Chondrocyte (in vitro differentiated cells): ENCODE results near the gene SNX6. TPM values are rescaled to one million over a fixed set of nuclear protein-coding genes. Genes with fewer than 3 reads are reported as not detected.

Experiments used
- DNase-seq: peaks from one replicate; pipeline ENCODE4 v3.0.0; 2021; ENCODE audit warnings: mixed read lengths, low spot score
- H3K27ac Mint-ChIP-seq: one replicate; pipeline ENCODE4 v1.8.0; 2021; ENCODE audit warnings: mild to moderate bottlenecking, moderate library complexity, mixed read lengths; ENCODE audit not compliant: unreplicated experiment
- H3K27me3 Mint-ChIP-seq: 2 replicates; pipeline ENCODE4 v1.8.0; 2021; ENCODE audit warnings: low read depth, mixed read lengths
- H3K36me3 Mint-ChIP-seq: 2 replicates; pipeline ENCODE4 v1.8.0; 2021; ENCODE audit warnings: low read depth, mixed read lengths
- H3K4me1 Mint-ChIP-seq: 2 replicates; pipeline ENCODE4 v1.8.0; 2021; ENCODE audit warnings: low read depth, mild to moderate bottlenecking, mixed read lengths
- H3K4me3 Mint-ChIP-seq: one replicate; pipeline ENCODE4 v1.8.0; 2021; ENCODE audit warnings: mild to moderate bottlenecking, moderate library complexity, mixed read lengths; ENCODE audit not compliant: unreplicated experiment
- H3K9me3 Mint-ChIP-seq: 2 replicates; pipeline ENCODE4 v1.8.0; 2021; ENCODE audit warnings: low read depth, mixed read lengths
- CTCF ChIP-seq: fragments of 200-600 bp; sonication (generic); IDR thresholded peaks from 2 replicates; pipeline ENCODE4 v1.5.0; 2021; ENCODE audit warnings: antibody characterized with exemption, mild to moderate bottlenecking, moderate library complexity
- total RNA-seq: library from RNA; stranded (reverse); gene quantifications from 3 replicates; pipeline ENCODE4 v1.2.1, GENCODE V29; 2021

SNX6 gene
- total RNA-seq, 1 donor from 2014 or later = 91.7 TPM

DNA sequence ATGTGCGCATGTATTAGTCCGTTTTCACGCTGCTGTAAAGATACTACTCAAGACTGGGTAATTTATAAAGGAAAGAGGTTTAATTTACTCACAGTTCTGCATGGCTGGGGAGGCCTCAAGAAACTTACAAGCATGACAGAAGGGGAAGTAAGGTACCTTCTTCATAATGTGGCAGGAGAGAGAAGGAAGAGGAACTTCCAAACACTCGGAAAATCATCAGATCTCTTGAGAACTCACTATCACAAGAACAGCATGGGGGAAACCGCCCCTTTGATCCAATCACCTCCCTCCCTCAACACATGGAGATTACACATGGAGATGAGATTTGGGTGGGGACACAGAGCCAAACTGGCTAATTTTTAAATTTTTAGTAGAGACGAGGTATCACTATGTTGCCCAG, 41.8 kb upstream of the SNX6 start:
- Mint-ChIP-seq H3K27ac (no peak overlapping the region), H3K27me3 (no peaks in the 10 kb centered on the region), H3K4me3 (no peak overlapping the region), H3K4me1 (no peaks in the 10 kb centered on the region), H3K36me3 (no peaks in the 10 kb centered on the region), H3K9me3 (no peaks in the 10 kb centered on the region)
- no peak for TF ChIP-seq CTCF
- DNase-seq = no peak

DNA sequence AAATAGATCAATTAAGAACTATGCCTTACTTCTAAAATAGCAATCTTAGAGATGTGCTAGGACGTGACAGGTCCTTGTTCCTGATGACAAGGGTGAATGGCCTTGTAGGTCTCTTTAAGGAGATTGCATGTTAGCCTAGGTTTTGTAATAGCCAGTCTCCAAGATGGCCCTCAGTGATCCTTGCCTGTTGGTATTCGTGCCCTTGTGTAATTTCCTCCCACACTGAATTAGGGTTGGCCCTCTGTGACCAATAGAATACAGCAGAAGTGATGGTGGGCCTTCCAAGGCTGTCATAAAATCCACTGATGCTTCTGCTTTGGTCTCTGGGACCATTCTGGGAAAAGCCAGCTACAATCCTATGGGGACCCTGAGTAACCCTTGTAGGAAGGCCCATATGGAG, 38.2 kb upstream of the SNX6 start:
- no peak for DNase-seq
- Mint-ChIP-seq H3K27me3 (no peaks in the 10 kb centered on the region), H3K4me3 (no peak overlapping the region), H3K4me1 (peaks cover 13% of the 10 kb centered on the region), H3K9me3 (no peaks in the 10 kb centered on the region), H3K27ac (no peak overlapping the region), H3K36me3 (no peaks in the 10 kb centered on the region)
- no peak for TF ChIP-seq CTCF

GRCh38 chr14:34667007-34667406, 37.1 kb upstream of the SNX6 start:
- no peak overlapping the region for H3K27ac Mint-ChIP-seq

GRCh38 chr14:34665785-34666435, 36.0 kb upstream of the SNX6 start:
- peaks cover 2% of the 10 kb centered on the region for H3K9me3 Mint-ChIP-seq
- peaks cover 13% of the 10 kb centered on the region for H3K4me1 Mint-ChIP-seq
- no peak overlapping the region for H3K4me3 Mint-ChIP-seq
- DNase-seq = no peak
- H3K36me3 Mint-ChIP-seq = no peaks in the 10 kb centered on the region
- no peak for TF ChIP-seq CTCF
- peak overlapping the region; percentile 85 for H3K27ac Mint-ChIP-seq
- H3K27me3 Mint-ChIP-seq = no peaks in the 10 kb centered on the region

More at GRCh38 chr14:34667007-34667406, 37.1 kb upstream of the SNX6 start:
- H3K4me1 Mint-ChIP-seq = peaks cover 13% of the 10 kb centered on the region
- H3K36me3 Mint-ChIP-seq = no peaks in the 10 kb centered on the region
- no peak for DNase-seq
- no peak overlapping the region for H3K4me3 Mint-ChIP-seq
- no peak for TF ChIP-seq CTCF
- H3K27me3 Mint-ChIP-seq = no peaks in the 10 kb centered on the region
- no peaks in the 10 kb centered on the region for H3K9me3 Mint-ChIP-seq

GRCh38 chr14:34662561-34663088, 32.7 kb upstream of the SNX6 start:
- H3K9me3 Mint-ChIP-seq = peaks cover 7% of the 10 kb centered on the region
- no peaks in the 10 kb centered on the region for H3K36me3 Mint-ChIP-seq
- DNase-seq = no peak
- no peak for TF ChIP-seq CTCF
- H3K4me1 Mint-ChIP-seq = peaks cover 20% of the 10 kb centered on the region
- H3K4me3 Mint-ChIP-seq = no peak overlapping the region
- H3K27me3 Mint-ChIP-seq = no peaks in the 10 kb centered on the region
- H3K27ac Mint-ChIP-seq = no peak overlapping the region
